Panc1 (cell line): ENCODE measurements around the gene CUL7. TPM values are rescaled to one million over a fixed set of nuclear protein-coding genes. Genes with fewer than 3 reads are reported as not detected.

ENCODE experiments used
- ATAC-seq: fragments of 200-7000 bp; cut with Tn5 transposase; 2 replicates; pipeline ENCODE4 v1.9.1; 2020; ENCODE audit warnings: mild to moderate bottlenecking, moderate library complexity
- BruUV-seq: library from RNA; stranded (reverse); fragments of 400-500 nt; replicated peaks from 2 replicates; lab custom pipeline; 2021; lab: Mats Ljungman, UMichigan
- CTCF ChIA-PET: fragments of 300-600 bp; sonication (Branson Sonifier 250); formaldehyde crosslinking; loops from one replicate; lab custom pipeline; 2022; ENCODE audit warnings: antibody characterized with exemption; lab: Charles Lee
- POLR2A ChIA-PET: fragments of 300-600 bp; sonication (Branson Sonifier 250); formaldehyde crosslinking; loops from one replicate; lab custom pipeline; 2022; ENCODE audit warnings: antibody characterized with exemption; lab: Charles Lee
- DNase-seq: peaks from one replicate; pipeline ENCODE4 v3.0.0-alpha.2; 2010; ENCODE audit warnings: low read depth, low spot score
- H3K27ac ChIP-seq: 2 replicates; pipeline ENCODE4 v1.5.1; 2011; ENCODE audit warnings: mild to moderate bottlenecking, low read length, inconsistent platforms
- H3K27me3 ChIP-seq: fragments of 200-500 bp; sonication (Bioruptor generic); 2 replicates; pipeline ENCODE4 v1.6.0; 2014; ENCODE audit warnings: low read length, inconsistent platforms; ENCODE audit not compliant: control insufficient read depth, insufficient read depth
- H3K36me3 ChIP-seq: fragments of 200-500 bp; sonication (Bioruptor generic); 2 replicates; pipeline ENCODE4 v1.5.1; 2014; ENCODE audit warnings: inconsistent platforms, mild to moderate bottlenecking, low read length, moderate library complexity; ENCODE audit not compliant: control insufficient read depth, insufficient read depth
- H3K4me1 ChIP-seq: 2 replicates; pipeline ENCODE4 v1.5.1; 2011; ENCODE audit warnings: inconsistent platforms, mild to moderate bottlenecking, low read length, moderate library complexity; ENCODE audit not compliant: control insufficient read depth, insufficient read depth
- H3K4me3 ChIP-seq, 2 experiments: 2 replicates each; pipeline ENCODE4 v1.5.1; 2011 to 2012; ENCODE audit warnings: low read depth in 2 of 2, low read length in 2 of 2, mild to moderate bottlenecking in 2 of 2, inconsistent platforms in 1 of 2, moderate library complexity in 1 of 2
- H3K9me3 ChIP-seq: fragments of 200-500 bp; sonication (Bioruptor generic); 2 replicates; pipeline ENCODE4 v1.5.1; 2014; ENCODE audit warnings: low read depth, mild to moderate bottlenecking, inconsistent platforms, low read length, moderate library complexity; ENCODE audit not compliant: control insufficient read depth, insufficient read depth
- POLR2AphosphoS5 ChIP-seq: IDR thresholded peaks from 2 replicates; pipeline ENCODE4 v1.6.1; 2012; ENCODE audit warnings: mild to moderate bottlenecking, low read depth, low read length, moderate library complexity
- SIN3A ChIP-seq: IDR thresholded peaks from 2 replicates; pipeline ENCODE4 v1.6.1; 2012; ENCODE audit warnings: low read depth, mild to moderate bottlenecking, low read length, moderate library complexity, borderline replicate concordance; ENCODE audit not compliant: insufficient read depth
- TCF7L2 ChIP-seq: IDR thresholded peaks from 2 replicates; pipeline ENCODE4 v1.6.1; 2011; ENCODE audit warnings: mild to moderate bottlenecking, low read depth, low read length, inconsistent platforms
- in situ Hi-C: cut with HindIII; loops from 2 replicates; pipeline ENCODE4 v1.10.0; 2016; ENCODE audit warnings: low sequenced_read_pairs, low pct_unique_long_range_greater_than_20kb
- intact Hi-C: fragments of 100-400 bp; cut with micrococcal nuclease; formaldehyde crosslinking; loops from one replicate; pipeline ENCODE4 v1.10.0; 2022; ENCODE audit not compliant: unreplicated experiment
- total RNA-seq: library from RNA; stranded (reverse); gene quantifications from one replicate; pipeline ENCODE4 v1.2.1, GENCODE V29; 2021; ENCODE audit not compliant: unreplicated experiment
- TF ChIP-seq, protein P1 (sequence below), 2 experiments: IDR thresholded peaks; 2 replicates each; pipeline ENCODE4 v1.6.1; 2011 to 2012; ENCODE audit warnings: low read depth in 2 of 2, control low read depth in 1 of 2, low read length in 1 of 2, mild to moderate bottlenecking in 1 of 2, moderate library complexity in 1 of 2; ENCODE audit not compliant: insufficient read depth in 1 of 2
- TF ChIP-seq, protein P2 (sequence below): fragments of 450-650 bp; IDR thresholded peaks from 2 replicates; pipeline ENCODE4 v1.5.1; 2017; ENCODE audit warnings: mild to moderate bottlenecking

Gene CUL7
- total RNA-seq, 1 experiment from 2014 or later = 32.1 TPM

DNA sequence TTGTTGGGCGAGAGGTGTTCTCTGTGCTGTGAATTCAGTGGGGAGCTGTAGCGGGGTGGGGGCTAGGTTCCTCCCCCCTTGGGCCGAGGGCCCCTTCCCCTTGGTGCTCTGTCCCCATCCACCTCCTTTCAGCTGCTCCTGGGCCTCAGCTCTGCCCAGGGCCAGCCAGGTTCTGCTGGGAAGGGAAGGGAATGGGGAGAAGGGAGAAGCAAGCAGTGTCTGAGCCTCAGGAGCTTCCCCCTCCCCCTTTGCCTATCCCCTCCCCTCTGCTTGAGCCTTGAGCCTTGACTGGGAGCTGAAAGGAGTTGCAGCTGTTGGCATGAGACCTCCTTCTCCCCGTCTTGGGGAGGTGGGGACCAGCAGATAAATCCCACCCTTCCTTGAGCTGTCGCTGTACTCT lies 32.8 kb downstream of the CUL7 start:
- Histone ChIP-seq H3K27ac (peak overlapping the region; percentile 89), H3K9me3 (no peaks in the 10 kb centered on the region), H3K4me1 (peaks cover 17% of the 10 kb centered on the region), H3K4me3 (peak overlapping the region; percentile 63 to 99), H3K36me3 (peaks cover 5% of the 10 kb centered on the region; the same call in 1 of the 2 replicates), H3K27me3 (no peaks in the 10 kb centered on the region)
- no TSS peak for BruUV-seq
- in situ Hi-C loops (no loop called here), intact Hi-C loops (no loop called here)
- ChIA-PET POLR2A (interaction anchor here (0.6 to 0.7 kb wide), 3 partner anchors 16 to 706 kb away, joined by 3 to 5 read pairs (median 3); no protein-coding TSS in a partner anchor), CTCF (interaction anchor here (1.1 kb wide), 1 partner anchor 119 kb away, joined by 3 read pairs; no protein-coding TSS in a partner anchor)
- peak; percentile 43 for ATAC-seq
- no peak for DNase-seq
- no peak for TF ChIP-seq SIN3A
- TF ChIP-seq, protein P1, sequence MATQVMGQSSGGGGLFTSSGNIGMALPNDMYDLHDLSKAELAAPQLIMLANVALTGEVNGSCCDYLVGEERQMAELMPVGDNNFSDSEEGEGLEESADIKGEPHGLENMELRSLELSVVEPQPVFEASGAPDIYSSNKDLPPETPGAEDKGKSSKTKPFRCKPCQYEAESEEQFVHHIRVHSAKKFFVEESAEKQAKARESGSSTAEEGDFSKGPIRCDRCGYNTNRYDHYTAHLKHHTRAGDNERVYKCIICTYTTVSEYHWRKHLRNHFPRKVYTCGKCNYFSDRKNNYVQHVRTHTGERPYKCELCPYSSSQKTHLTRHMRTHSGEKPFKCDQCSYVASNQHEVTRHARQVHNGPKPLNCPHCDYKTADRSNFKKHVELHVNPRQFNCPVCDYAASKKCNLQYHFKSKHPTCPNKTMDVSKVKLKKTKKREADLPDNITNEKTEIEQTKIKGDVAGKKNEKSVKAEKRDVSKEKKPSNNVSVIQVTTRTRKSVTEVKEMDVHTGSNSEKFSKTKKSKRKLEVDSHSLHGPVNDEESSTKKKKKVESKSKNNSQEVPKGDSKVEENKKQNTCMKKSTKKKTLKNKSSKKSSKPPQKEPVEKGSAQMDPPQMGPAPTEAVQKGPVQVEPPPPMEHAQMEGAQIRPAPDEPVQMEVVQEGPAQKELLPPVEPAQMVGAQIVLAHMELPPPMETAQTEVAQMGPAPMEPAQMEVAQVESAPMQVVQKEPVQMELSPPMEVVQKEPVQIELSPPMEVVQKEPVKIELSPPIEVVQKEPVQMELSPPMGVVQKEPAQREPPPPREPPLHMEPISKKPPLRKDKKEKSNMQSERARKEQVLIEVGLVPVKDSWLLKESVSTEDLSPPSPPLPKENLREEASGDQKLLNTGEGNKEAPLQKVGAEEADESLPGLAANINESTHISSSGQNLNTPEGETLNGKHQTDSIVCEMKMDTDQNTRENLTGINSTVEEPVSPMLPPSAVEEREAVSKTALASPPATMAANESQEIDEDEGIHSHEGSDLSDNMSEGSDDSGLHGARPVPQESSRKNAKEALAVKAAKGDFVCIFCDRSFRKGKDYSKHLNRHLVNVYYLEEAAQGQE (IDR thresholded peaks at IDR 0.05; ENCODE audit: insufficient read depth in 1 of 2, low read depth in 2 of 2, low read length in 1 of 2) = no peak
- no peak for TF ChIP-seq POLR2AphosphoS5
- TF ChIP-seq, protein P2, sequence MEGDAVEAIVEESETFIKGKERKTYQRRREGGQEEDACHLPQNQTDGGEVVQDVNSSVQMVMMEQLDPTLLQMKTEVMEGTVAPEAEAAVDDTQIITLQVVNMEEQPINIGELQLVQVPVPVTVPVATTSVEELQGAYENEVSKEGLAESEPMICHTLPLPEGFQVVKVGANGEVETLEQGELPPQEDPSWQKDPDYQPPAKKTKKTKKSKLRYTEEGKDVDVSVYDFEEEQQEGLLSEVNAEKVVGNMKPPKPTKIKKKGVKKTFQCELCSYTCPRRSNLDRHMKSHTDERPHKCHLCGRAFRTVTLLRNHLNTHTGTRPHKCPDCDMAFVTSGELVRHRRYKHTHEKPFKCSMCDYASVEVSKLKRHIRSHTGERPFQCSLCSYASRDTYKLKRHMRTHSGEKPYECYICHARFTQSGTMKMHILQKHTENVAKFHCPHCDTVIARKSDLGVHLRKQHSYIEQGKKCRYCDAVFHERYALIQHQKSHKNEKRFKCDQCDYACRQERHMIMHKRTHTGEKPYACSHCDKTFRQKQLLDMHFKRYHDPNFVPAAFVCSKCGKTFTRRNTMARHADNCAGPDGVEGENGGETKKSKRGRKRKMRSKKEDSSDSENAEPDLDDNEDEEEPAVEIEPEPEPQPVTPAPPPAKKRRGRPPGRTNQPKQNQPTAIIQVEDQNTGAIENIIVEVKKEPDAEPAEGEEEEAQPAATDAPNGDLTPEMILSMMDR = no peak
- no peak for TF ChIP-seq TCF7L2

DNA sequence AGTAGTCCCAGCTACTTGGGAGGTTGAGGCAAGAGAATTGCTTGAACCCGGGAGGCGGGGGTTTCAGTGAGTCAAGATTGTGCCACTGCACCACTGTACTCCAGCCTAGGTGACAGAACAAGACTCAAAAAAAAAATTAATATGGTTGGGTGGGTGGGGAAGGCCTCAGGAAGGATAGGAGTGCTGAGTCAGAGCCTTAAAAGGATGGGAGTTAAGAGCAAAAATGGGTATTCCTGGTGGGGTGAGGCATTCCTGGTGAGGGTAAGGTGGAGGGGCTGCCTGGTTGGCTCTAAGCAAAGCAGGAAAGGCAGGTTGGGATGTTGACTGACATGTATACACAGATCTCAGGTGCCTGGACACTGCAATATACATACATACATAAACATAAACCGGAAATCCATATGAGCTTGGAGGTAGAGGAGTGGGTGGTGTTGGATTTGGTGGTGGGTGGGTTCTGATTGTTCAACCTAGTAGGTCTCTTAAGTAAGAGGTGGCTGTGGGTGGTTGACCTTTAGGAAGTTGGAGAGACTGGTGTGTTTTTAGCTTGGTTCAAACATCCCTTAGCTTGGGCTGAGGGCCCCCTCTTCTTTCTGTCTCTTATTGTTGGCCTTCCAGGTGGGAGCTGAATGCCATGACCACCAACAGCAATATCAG lies 33.5 kb downstream of the CUL7 start:
- H3K27ac ChIP-seq = no peak overlapping the region
- ATAC-seq (no peak), DNase-seq (no peak)
- in situ Hi-C loops (no loop called here), intact Hi-C loops (no loop called here)
- no peak overlapping the region for H3K4me3 ChIP-seq
- peaks cover 17% of the 10 kb centered on the region for H3K4me1 ChIP-seq
- TF ChIP-seq, protein P1 (IDR thresholded peaks at IDR 0.05; ENCODE audit: insufficient read depth in 1 of 2, low read depth in 2 of 2, low read length in 1 of 2) = no peak
- no peak for TF ChIP-seq POLR2AphosphoS5
- TF ChIP-seq, protein P2 = no peak
- no peak for TF ChIP-seq SIN3A
- peaks cover 5% of the 10 kb centered on the region; the same call in 1 of the 2 replicates for H3K36me3 ChIP-seq
- BruUV-seq = no TSS peak
- POLR2A ChIA-PET = interaction anchor here (0.6 to 0.7 kb wide), 2 partner anchors 15 to 42 kb away, joined by 3 read pairs; partner anchors contain the start of gene PEX6
- H3K27me3 ChIP-seq = no peaks in the 10 kb centered on the region
- CTCF ChIA-PET = interaction anchor here (1.1 kb wide), 1 partner anchor 119 kb away, joined by 3 read pairs; no protein-coding TSS in a partner anchor
- no peaks in the 10 kb centered on the region for H3K9me3 ChIP-seq
